HL-60 (cell line): ENCODE data around the gene THYN1.

Experiments
- DNase-seq, 2 experiments: peaks; one replicate each; pipeline ENCODE4 v3.0.0-alpha.2; 2010 to 2020; ENCODE audit warnings: low read depth in 1 of 2, low spot score in 1 of 2
- H3K27ac ChIP-seq: fragments of 250-450 bp; sonication (Bioruptor Pico); replicated peaks from 2 replicates; pipeline ENCODE4 v1.5.1; 2020; ENCODE audit warnings: mild to moderate bottlenecking, moderate library complexity
- H3K27me3 ChIP-seq: fragments of 250-450 bp; sonication (Bioruptor Pico); 2 replicates; pipeline ENCODE4 v1.5.1; 2021; ENCODE audit warnings: mild to moderate bottlenecking, moderate library complexity; ENCODE audit not compliant: insufficient read depth, poor library complexity, severe bottlenecking
- H3K4me3 ChIP-seq: replicated peaks from 2 replicates; pipeline ENCODE4 v1.5.1; 2011; ENCODE audit warnings: mild to moderate bottlenecking, control low read depth, low read length; ENCODE audit not compliant: insufficient read depth
- CTCF ChIP-seq: IDR thresholded peaks from one replicate; pipeline ENCODE4 v1.5.1; 2011; ENCODE audit warnings: low read length, control low read depth, inconsistent platforms; ENCODE audit not compliant: insufficient read depth
- GABPA ChIP-seq: IDR thresholded peaks from 2 replicates; pipeline ENCODE4 v1.6.1; 2012; ENCODE audit warnings: low read depth
- POLR2AphosphoS5 ChIP-seq: IDR thresholded peaks from 2 replicates; pipeline ENCODE4 v1.6.1; 2012; ENCODE audit warnings: low read depth
- SPI1 ChIP-seq: IDR thresholded peaks from 2 replicates; pipeline ENCODE4 v1.6.1; 2012; ENCODE audit warnings: low read depth, mild to moderate bottlenecking, borderline replicate concordance
- TF ChIP-seq, protein P1 (sequence below): IDR thresholded peaks from 2 replicates; pipeline ENCODE4 v1.6.1; 2012; ENCODE audit warnings: low read depth; ENCODE audit not compliant: insufficient replicate concordance

THYN1 gene

DNA sequence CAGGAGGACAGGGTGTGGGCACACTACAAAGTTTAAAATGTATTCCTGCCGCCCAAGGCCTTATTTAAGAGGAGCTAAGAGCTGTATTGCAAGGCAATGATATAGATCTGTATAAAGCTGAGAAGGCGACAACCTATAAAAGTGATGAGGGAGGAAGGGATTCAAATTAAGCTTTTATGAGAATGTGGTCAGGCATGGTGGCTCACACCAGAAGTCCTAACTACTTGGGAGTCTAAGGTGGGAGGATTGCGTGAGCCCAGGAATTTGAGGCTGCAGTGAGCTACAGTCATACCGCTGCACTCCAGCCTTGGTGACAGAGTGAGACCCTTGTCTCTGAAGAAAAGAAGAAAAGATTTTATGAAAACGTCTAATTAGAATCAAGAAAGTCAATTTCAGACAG lies 13.3 kb upstream of the THYN1 start:
- DNase-seq: no peak
- TF ChIP-seq GABPA: no peak
- TF ChIP-seq POLR2AphosphoS5: no peak
- TF ChIP-seq SPI1: no peak
- no peak for TF ChIP-seq CTCF
- Histone ChIP-seq H3K27me3 (no peaks in the 10 kb centered on the region), H3K4me3 (no peak overlapping the region), H3K27ac (no peak overlapping the region)

DNA sequence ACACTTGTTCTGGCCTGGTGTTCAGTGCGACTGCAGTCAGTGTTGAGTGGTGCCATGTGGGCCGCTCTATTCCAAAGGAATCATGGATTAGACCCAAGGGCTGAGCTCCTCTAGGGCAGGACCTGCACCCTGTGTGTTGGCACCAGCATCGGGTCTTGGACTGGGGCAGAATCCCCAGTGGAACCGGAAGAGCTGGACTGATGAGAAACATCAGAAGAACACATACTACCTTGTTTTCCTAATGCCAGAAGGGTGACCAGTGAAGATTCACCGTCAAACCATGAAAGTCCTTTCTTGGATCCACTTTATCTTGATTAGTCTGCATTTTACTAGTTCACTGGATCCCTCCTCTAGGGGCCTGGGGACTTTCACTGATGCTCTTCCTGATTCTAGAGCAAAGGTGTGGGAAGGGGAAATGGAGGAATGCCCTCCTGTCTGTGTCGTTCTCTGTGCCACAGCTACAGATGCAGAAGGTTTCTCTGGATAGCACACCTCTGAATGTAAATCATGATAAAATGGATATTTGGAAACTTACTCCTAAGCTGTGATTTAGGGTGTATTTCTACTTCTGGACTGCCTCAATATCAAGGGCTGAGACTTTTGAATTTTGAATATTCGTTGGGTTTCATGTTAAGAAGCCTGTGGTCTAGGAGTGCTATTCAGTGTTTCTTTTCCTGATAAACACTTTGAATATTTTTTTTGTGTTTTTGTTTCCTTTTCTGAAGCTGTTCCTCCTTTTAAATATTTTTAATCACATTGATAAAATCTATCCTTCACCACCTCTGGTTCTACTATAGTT lies 12.0 kb upstream of the THYN1 start:
- DNase-seq: no peak
- H3K27ac ChIP-seq: no peak overlapping the region
- H3K4me3 ChIP-seq: no peak overlapping the region
- no peaks in the 10 kb centered on the region for H3K27me3 ChIP-seq
- TF ChIP-seq, protein P1, sequence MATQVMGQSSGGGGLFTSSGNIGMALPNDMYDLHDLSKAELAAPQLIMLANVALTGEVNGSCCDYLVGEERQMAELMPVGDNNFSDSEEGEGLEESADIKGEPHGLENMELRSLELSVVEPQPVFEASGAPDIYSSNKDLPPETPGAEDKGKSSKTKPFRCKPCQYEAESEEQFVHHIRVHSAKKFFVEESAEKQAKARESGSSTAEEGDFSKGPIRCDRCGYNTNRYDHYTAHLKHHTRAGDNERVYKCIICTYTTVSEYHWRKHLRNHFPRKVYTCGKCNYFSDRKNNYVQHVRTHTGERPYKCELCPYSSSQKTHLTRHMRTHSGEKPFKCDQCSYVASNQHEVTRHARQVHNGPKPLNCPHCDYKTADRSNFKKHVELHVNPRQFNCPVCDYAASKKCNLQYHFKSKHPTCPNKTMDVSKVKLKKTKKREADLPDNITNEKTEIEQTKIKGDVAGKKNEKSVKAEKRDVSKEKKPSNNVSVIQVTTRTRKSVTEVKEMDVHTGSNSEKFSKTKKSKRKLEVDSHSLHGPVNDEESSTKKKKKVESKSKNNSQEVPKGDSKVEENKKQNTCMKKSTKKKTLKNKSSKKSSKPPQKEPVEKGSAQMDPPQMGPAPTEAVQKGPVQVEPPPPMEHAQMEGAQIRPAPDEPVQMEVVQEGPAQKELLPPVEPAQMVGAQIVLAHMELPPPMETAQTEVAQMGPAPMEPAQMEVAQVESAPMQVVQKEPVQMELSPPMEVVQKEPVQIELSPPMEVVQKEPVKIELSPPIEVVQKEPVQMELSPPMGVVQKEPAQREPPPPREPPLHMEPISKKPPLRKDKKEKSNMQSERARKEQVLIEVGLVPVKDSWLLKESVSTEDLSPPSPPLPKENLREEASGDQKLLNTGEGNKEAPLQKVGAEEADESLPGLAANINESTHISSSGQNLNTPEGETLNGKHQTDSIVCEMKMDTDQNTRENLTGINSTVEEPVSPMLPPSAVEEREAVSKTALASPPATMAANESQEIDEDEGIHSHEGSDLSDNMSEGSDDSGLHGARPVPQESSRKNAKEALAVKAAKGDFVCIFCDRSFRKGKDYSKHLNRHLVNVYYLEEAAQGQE: no peak
- no peak for TF ChIP-seq CTCF
- no peak for TF ChIP-seq GABPA
- no peak for TF ChIP-seq SPI1
- no peak for TF ChIP-seq POLR2AphosphoS5

- TF ChIP-seq CTCF (peak; percentile 30), SPI1 (no peak)
- DNase-seq: peak in 1 of 2 experiments; percentile 32
These were observed 8.7 kb upstream of the THYN1 start for GRCh38 chr11:134261626-134262488.

DNA sequence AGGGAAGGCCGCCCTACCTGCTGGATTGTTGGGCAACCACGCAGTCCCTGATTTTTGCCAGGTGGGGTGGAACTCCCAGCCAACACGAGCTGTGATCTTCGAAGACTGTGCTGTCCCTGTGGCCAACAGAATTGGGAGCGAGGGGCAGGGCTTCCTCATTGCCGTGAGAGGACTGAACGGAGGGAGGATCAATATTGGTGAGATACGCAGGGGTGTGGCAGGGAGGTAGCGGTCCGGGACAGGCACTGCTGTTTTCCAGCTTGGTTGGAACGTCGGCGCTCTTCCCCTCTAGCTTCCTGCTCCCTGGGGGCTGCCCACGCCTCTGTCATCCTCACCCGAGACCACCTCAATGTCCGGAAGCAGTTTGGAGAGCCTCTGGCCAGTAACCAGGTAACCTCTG lies 7.8 kb upstream of the THYN1 start:
- Histone ChIP-seq H3K4me3 (no peak overlapping the region), H3K27ac (no peak overlapping the region), H3K27me3 (no peaks in the 10 kb centered on the region)
- no peak for DNase-seq
- TF ChIP-seq POLR2AphosphoS5 (no peak), SPI1 (no peak), CTCF (no peak), GABPA (no peak)
- TF ChIP-seq, protein P1: no peak

More at GRCh38 chr11:134261626-134262488, 8.7 kb upstream of the THYN1 start:
- no peak overlapping the region for H3K4me3 ChIP-seq
- H3K27me3 ChIP-seq: no peaks in the 10 kb centered on the region
- no peak overlapping the region for H3K27ac ChIP-seq
